C4-2B (cell line): Measurements from ENCODE around the gene CARMIL1.

Experiments
- ZFX ChIP-seq: fragments of 450-650 bp; IDR thresholded peaks from 2 replicates; pipeline ENCODE4 v1.6.1; 2017
- TF ChIP-seq, protein P1 (sequence below): fragments of 450-650 bp; conservative IDR thresholded peaks from 2 replicates; pipeline ENCODE4 v1.5.1; 2017; ENCODE audit warnings: mild to moderate bottlenecking

GRCh38 chr6:25623065-25623464 is 343.9 kb downstream of the CARMIL1 start:
- TF ChIP-seq, protein P1, sequence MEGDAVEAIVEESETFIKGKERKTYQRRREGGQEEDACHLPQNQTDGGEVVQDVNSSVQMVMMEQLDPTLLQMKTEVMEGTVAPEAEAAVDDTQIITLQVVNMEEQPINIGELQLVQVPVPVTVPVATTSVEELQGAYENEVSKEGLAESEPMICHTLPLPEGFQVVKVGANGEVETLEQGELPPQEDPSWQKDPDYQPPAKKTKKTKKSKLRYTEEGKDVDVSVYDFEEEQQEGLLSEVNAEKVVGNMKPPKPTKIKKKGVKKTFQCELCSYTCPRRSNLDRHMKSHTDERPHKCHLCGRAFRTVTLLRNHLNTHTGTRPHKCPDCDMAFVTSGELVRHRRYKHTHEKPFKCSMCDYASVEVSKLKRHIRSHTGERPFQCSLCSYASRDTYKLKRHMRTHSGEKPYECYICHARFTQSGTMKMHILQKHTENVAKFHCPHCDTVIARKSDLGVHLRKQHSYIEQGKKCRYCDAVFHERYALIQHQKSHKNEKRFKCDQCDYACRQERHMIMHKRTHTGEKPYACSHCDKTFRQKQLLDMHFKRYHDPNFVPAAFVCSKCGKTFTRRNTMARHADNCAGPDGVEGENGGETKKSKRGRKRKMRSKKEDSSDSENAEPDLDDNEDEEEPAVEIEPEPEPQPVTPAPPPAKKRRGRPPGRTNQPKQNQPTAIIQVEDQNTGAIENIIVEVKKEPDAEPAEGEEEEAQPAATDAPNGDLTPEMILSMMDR = no peak
- TF ChIP-seq ZFX = no peak
